ENCODE measurements around the gene RTP3. TPM values are rescaled to one million over a fixed set of nuclear protein-coding genes. Genes with fewer than 3 reads are reported as not detected.
"Not testable (repeated sequence)": the region's sequence is repeated elsewhere in the genome, so short reads cannot be mapped to it uniquely, and the experiment has no call there.

The RTP3 gene
- total and polyA plus RNA-seq, 2 donors (not counting 1 experiment from before 2014, with no cell fraction given): not detected

GRCh38 chr3:46537779-46538178 is 40.0 kb downstream of the RTP3 start:
- peak overlapping the region; percentile 78 for H3K27ac Mint-ChIP-seq
- no peak for ATAC-seq (ENCODE audit: low read depth)
- H3K4me1 ChIP-seq (ENCODE audit: control insufficient read depth in 2 of 2, insufficient read depth in 2 of 2, low read length in 2 of 2): peaks cover 56 to 64% of the 10 kb centered on the region in 2 donors
- H3K36me3 ChIP-seq (replicated peaks in 1 of 2; ENCODE audit: control extremely low read depth in 1 of 2, control insufficient read depth in 1 of 2, extremely low read depth in 1 of 2, insufficient read depth in 2 of 2, low read length in 1 of 2): no peaks in the 10 kb centered on the region
- H3K4me3 Mint-ChIP-seq: peak overlapping the region; percentile 75
- peak overlapping the region; percentile 71 for H3K4me2 ChIP-seq (replicated peaks; ENCODE audit: low read depth, low read length, poor library complexity, severe bottlenecking)
- H3K27me3 Mint-ChIP-seq: peaks cover 21% of the 10 kb centered on the region
- H3K9me3 Mint-ChIP-seq (ENCODE audit: insufficient read depth): no peaks in the 10 kb centered on the region
- H3K9me3 ChIP-seq (ENCODE audit: control extremely low read depth in 1 of 3, control insufficient read depth in 2 of 3, insufficient read depth in 1 of 3, low read length in 2 of 3): peaks cover 0 to 4% (median 0%) of the 10 kb centered on the region in 3 donors
- no peak overlapping the region for H2AFZ ChIP-seq (ENCODE audit: insufficient read depth, low read depth, low read length, poor library complexity, severe bottlenecking)
- 64% methylated on average over 3 of the region's 5 CpGs for WGBS (ENCODE audit: insufficient coverage)
- no peak overlapping the region for H3K4me3 ChIP-seq (ENCODE audit: control extremely low read depth in 1 of 5, extremely low read depth in 1 of 5, insufficient read depth in 1 of 5, low read depth in 2 of 5, low read length in 4 of 5)
- H4K20me1 ChIP-seq (ENCODE audit: control insufficient read depth, insufficient read depth, low read length, poor library complexity, severe bottlenecking): no peaks in the 10 kb centered on the region
- no peak overlapping the region for H3K27ac ChIP-seq (ENCODE audit: low read length in 2 of 2)
- TF ChIP-seq EZH2 (IDR thresholded peaks at IDR 0.05; ENCODE audit: borderline replicate concordance, insufficient read depth, low read depth, low read length, poor library complexity, severe bottlenecking) (no peak), CTCF (IDR thresholded peaks at IDR 0.05) (no peak)
- intact Hi-C loops (cut with micrococcal nuclease): loop anchor here (5.0 kb wide), 1 partner anchor 440 kb away; no protein-coding TSS in a partner anchor
- H3K27me3 ChIP-seq (replicated peaks in 1 of 4; ENCODE audit: control extremely low read depth in 1 of 4, control insufficient read depth in 3 of 4, insufficient read depth in 4 of 4, low read length in 3 of 4): peaks cover 0 to 13% (median 5%) of the 10 kb centered on the region in 4 experiments
- H3K9ac ChIP-seq (ENCODE audit: low read length): no peak overlapping the region
- peak; percentile 23 for DNase-seq
- ChIA-PET POLR2A (interaction anchor here (0.6 to 3.1 kb wide), 3 partner anchors 22 to 937 kb away, joined by 5 to 26 read pairs (median 7); no protein-coding TSS in a partner anchor), CTCF (interaction anchor here (0.5 to 7.3 kb wide), 10 partner anchors 16 to 660 kb away, joined by 3 to 156 read pairs (median 10); partner anchors contain the start of gene RTP3)
- peaks cover 65% of the 10 kb centered on the region for H3K4me1 Mint-ChIP-seq
- no peaks in the 10 kb centered on the region for H3K79me2 ChIP-seq (ENCODE audit: control insufficient read depth, insufficient read depth, low read length)

DNA sequence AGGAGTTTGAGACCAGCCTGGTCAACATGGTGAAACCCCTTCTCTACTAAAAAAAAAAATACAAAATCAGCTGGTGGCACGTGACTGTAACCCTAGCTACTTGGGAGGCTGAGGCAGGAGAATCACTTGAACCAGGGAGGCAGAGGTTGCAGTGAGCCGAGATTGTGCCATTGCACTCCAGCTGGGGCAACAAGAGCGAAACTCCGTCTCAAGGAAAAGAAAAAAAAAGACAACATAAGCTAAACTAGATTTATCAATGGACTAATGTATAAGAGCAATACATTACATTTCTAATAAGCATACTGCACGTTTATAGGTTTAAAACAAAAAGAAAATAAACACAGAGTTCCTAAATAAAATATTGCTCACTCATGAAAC is 40.6 kb downstream of the RTP3 start:
- not testable (repeated sequence) for H2AFZ ChIP-seq (ENCODE audit: insufficient read depth, low read depth, low read length, poor library complexity, severe bottlenecking)

More for the DNA sequence above, 40.6 kb downstream of the RTP3 start:
- H3K27me3 Mint-ChIP-seq: peaks cover 23% of the 10 kb centered on the region
- peak overlapping the region; percentile 93 for H3K27ac Mint-ChIP-seq
- H3K4me3 ChIP-seq (ENCODE audit: control extremely low read depth in 1 of 5, extremely low read depth in 1 of 5, insufficient read depth in 1 of 5, low read depth in 2 of 5, low read length in 4 of 5): peak overlapping the region in 2 of 5 experiments; percentile 39 to 69
- peaks cover 56 to 67% of the 10 kb centered on the region in 2 donors for H3K4me1 ChIP-seq (ENCODE audit: control insufficient read depth in 2 of 2, insufficient read depth in 2 of 2, low read length in 2 of 2)
- H3K27me3 ChIP-seq (replicated peaks in 1 of 4; ENCODE audit: control extremely low read depth in 1 of 4, control insufficient read depth in 3 of 4, insufficient read depth in 4 of 4, low read length in 3 of 4): peaks cover 0 to 13% (median 5%) of the 10 kb centered on the region in 4 experiments
- peak overlapping the region; percentile 89 for H3K27ac ChIP-seq (ENCODE audit: low read length in 2 of 2)
- ATAC-seq (ENCODE audit: low read depth); H3K9me3 ChIP-seq (ENCODE audit: control extremely low read depth in 1 of 3, control insufficient read depth in 2 of 3, insufficient read depth in 1 of 3, low read length in 2 of 3); H4K20me1 ChIP-seq (ENCODE audit: control insufficient read depth, insufficient read depth, low read length, poor library complexity, severe bottlenecking); H3K9me3 Mint-ChIP-seq (ENCODE audit: insufficient read depth); H3K79me2 ChIP-seq (ENCODE audit: control insufficient read depth, insufficient read depth, low read length); DNase-seq; H3K36me3 ChIP-seq (replicated peaks in 1 of 2; ENCODE audit: control extremely low read depth in 1 of 2, control insufficient read depth in 1 of 2, extremely low read depth in 1 of 2, insufficient read depth in 2 of 2, low read length in 1 of 2): not testable (repeated sequence)
- H3K4me2 ChIP-seq (replicated peaks; ENCODE audit: low read depth, low read length, poor library complexity, severe bottlenecking): peak overlapping the region; percentile 71
- WGBS (ENCODE audit: insufficient coverage): 40% methylated on average over 1 of the region's 5 CpGs
- peak overlapping the region; percentile 20 for H3K9ac ChIP-seq (ENCODE audit: low read length)
- ChIA-PET CTCF (interaction anchor here (0.9 to 7.3 kb wide), 16 partner anchors 11 to 352 kb away, joined by 3 to 156 read pairs (median 6); partner anchors contain the start of gene RTP3), POLR2A (interaction anchor here (1.0 to 3.1 kb wide), 7 partner anchors 11 to 351 kb away, joined by 3 to 26 read pairs (median 4); no protein-coding TSS in a partner anchor)
- H3K4me3 Mint-ChIP-seq: peak overlapping the region; percentile 80
- H3K4me1 Mint-ChIP-seq: peaks cover 68% of the 10 kb centered on the region
- intact Hi-C loops (cut with micrococcal nuclease): loop anchor here (5.0 kb wide), 1 partner anchor 441 kb away; no protein-coding TSS in a partner anchor

Measured in B cell (primary cell).